MCF 10A (cell line): ENCODE data around the gene PTGES3L. TPM values are rescaled to one million over a fixed set of nuclear protein-coding genes. Genes with fewer than 3 reads are reported as not detected.
"Not testable (repeated sequence)": the region's sequence is repeated elsewhere in the genome, so short reads cannot be mapped to it uniquely, and the experiment has no call there.

Experiments
- BruUV-seq: library from RNA; stranded (reverse); fragments of 400-500 nt; replicated peaks from 2 replicates; lab custom pipeline; 2021; lab: Mats Ljungman, UMichigan
- CTCF ChIA-PET: fragments of 300-600 bp; sonication (Branson Sonifier 250); formaldehyde crosslinking; extraction: SDS; loops from one replicate; lab custom pipeline; 2021; ENCODE audit warnings: antibody characterized with exemption, inconsistent platforms; lab: Yijun Ruan, JAX
- POLR2A ChIA-PET: fragments of 300-600, 350-650 bp; sonication (Branson Sonifier 250); formaldehyde crosslinking; extraction: SDS; loops from one replicate; lab custom pipeline; 2020; ENCODE audit warnings: antibody characterized with exemption, inconsistent platforms; lab: Yijun Ruan, JAX
- DNase-seq: peaks from one replicate; pipeline ENCODE4 v3.0.0-alpha.2; 2018; ENCODE audit not compliant: unreplicated experiment
- H3K27ac Mint-ChIP-seq: one replicate; pipeline ENCODE4 v1.8.0; 2022; ENCODE audit warnings: mild to moderate bottlenecking, low read depth, mixed read lengths; ENCODE audit not compliant: unreplicated experiment
- H3K27me3 Mint-ChIP-seq: one replicate; pipeline ENCODE4 v1.8.0; 2022; ENCODE audit warnings: mixed read lengths; ENCODE audit not compliant: insufficient read depth, unreplicated experiment
- H3K36me3 Mint-ChIP-seq: one replicate; pipeline ENCODE4 v1.8.0; 2022; ENCODE audit warnings: mild to moderate bottlenecking, moderate library complexity, mixed read lengths; ENCODE audit not compliant: insufficient read depth, unreplicated experiment
- H3K4me1 Mint-ChIP-seq: one replicate; pipeline ENCODE4 v1.8.0; 2022; ENCODE audit warnings: mixed read lengths; ENCODE audit not compliant: insufficient read depth, unreplicated experiment
- H3K4me3 Mint-ChIP-seq: one replicate; pipeline ENCODE4 v1.8.0; 2022; ENCODE audit warnings: mild to moderate bottlenecking, moderate library complexity, mixed read lengths; ENCODE audit not compliant: unreplicated experiment
- H3K9me3 Mint-ChIP-seq: one replicate; pipeline ENCODE4 v1.8.0; 2022; ENCODE audit warnings: mixed read lengths; ENCODE audit not compliant: unreplicated experiment
- CTCF ChIP-seq: fragments of 200-600 bp; IDR thresholded peaks from one replicate; pipeline ENCODE4 v1.8.0; 2022; ENCODE audit warnings: antibody characterized with exemption, mild to moderate bottlenecking; ENCODE audit not compliant: unreplicated experiment
- intact Hi-C: fragments of 100-400 bp; cut with micrococcal nuclease; formaldehyde crosslinking; loops from 2 replicates; pipeline ENCODE4 v1.14.1; 2022
- total RNA-seq: library from RNA; stranded (reverse); gene quantifications from 2 replicates; pipeline ENCODE4 v1.2.3, GENCODE V29; 2022

PTGES3L gene
- total RNA-seq, 1 experiment from 2014 or later = 0.96 TPM

- intact Hi-C loops = no loop called here
- Mint-ChIP-seq H3K4me3 (no peak overlapping the region), H3K9me3 (no peaks in the 10 kb centered on the region), H3K4me1 (peaks cover 12% of the 10 kb centered on the region), H3K27ac (no peak overlapping the region), H3K27me3 (no peaks in the 10 kb centered on the region), H3K36me3 (peaks cover 85% of the 10 kb centered on the region)
- DNase-seq = no peak
- BruUV-seq = no TSS peak
- POLR2A ChIA-PET = interaction anchor here (0.6 to 7.1 kb wide), 3 partner anchors 12 to 413 kb away, joined by 3 to 47 read pairs (median 3); partner anchors contain the start of gene RPL27
- CTCF ChIA-PET = interaction anchor here (0.6 to 1.6 kb wide), 2 partner anchors 13 to 214 kb away, joined by 3 to 4 read pairs; partner anchors contain the start of gene RPL27
- no peak for TF ChIP-seq CTCF
Measured at GRCh38 chr17:42985225-42985624, 5.3 kb upstream of the PTGES3L start.

GRCh38 chr17:42982266-42982665 lies 2.4 kb upstream of the PTGES3L start:
- Mint-ChIP-seq H3K4me3 (peak overlapping the region; percentile 95), H3K9me3 (no peaks in the 10 kb centered on the region), H3K27ac (no peak overlapping the region), H3K4me1 (peaks cover 12% of the 10 kb centered on the region), H3K36me3 (peaks cover 56% of the 10 kb centered on the region), H3K27me3 (no peaks in the 10 kb centered on the region)
- no peak for TF ChIP-seq CTCF
- intact Hi-C loops = no loop called here
- POLR2A ChIA-PET = interaction anchor here (0.6 to 4.1 kb wide), 4 partner anchors 16 to 144 kb away, joined by 3 to 46 read pairs (median 8); partner anchors contain the start of genes AARSD1 and RPL27
- no peak for DNase-seq
- no TSS peak for BruUV-seq
- CTCF ChIA-PET = no interaction called here

GRCh38 chr17:42980766-42981397 lies 1.0 kb upstream of the PTGES3L start:
- BruUV-seq = TSS peak; percentile 39
- H3K4me3 Mint-ChIP-seq = peak overlapping the region; percentile 95
- peak overlapping the region; percentile 82 for H3K27ac Mint-ChIP-seq
- no peaks in the 10 kb centered on the region for H3K27me3 Mint-ChIP-seq
- TF ChIP-seq CTCF = peak; percentile 36
- peaks cover 12% of the 10 kb centered on the region for H3K4me1 Mint-ChIP-seq
- POLR2A ChIA-PET = interaction anchor here (0.6 to 4.1 kb wide), 10 partner anchors 10 to 426 kb away, joined by 3 to 46 read pairs (median 4); partner anchors contain the start of genes AARSD1, NBR1, PSME3 and RPL27
- H3K36me3 Mint-ChIP-seq = peaks cover 45% of the 10 kb centered on the region
- intact Hi-C loops = no loop called here
- peak; percentile 50 for DNase-seq
- H3K9me3 Mint-ChIP-seq = no peaks in the 10 kb centered on the region
- CTCF ChIA-PET = no interaction called here

- H3K36me3 Mint-ChIP-seq = peaks cover 40% of the 10 kb centered on the region
- BruUV-seq = no TSS peak
- TF ChIP-seq CTCF = no peak
- peak within 1 kb of the TSS; percentile 82 for H3K27ac Mint-ChIP-seq
- H3K4me3 Mint-ChIP-seq = peak within 1 kb of the TSS; percentile 95
- peaks cover 12% of the 10 kb centered on the region for H3K4me1 Mint-ChIP-seq
- no peaks in the 10 kb centered on the region for H3K27me3 Mint-ChIP-seq
- ChIA-PET CTCF (interaction anchor here (1.0 to 1.1 kb wide), 2 partner anchors 8 to 12 kb away, joined by 3 read pairs; no protein-coding TSS in a partner anchor), POLR2A (interaction anchor here (0.6 to 4.1 kb wide), 11 partner anchors 11 to 495 kb away, joined by 3 to 46 read pairs (median 4); partner anchors contain the start of genes AARSD1, NBR1, PSME3 and RPL27)
- intact Hi-C loops = no loop called here
- no peaks in the 10 kb centered on the region for H3K9me3 Mint-ChIP-seq
- DNase-seq = peak; percentile 86
Measured at GRCh38 chr17:42980274-42980765, 440 bp upstream of the PTGES3L start, which contains the start of gene RUNDC1. RUNDC1 (plus strand) TSS chr17:42980565; CDS start chr17:42980577, 12 bp downstream.

GRCh38 chr17:42975701-42976100 lies 4.2 kb downstream of the PTGES3L start:
- H3K9me3 Mint-ChIP-seq, BruUV-seq, H3K4me1 Mint-ChIP-seq, H3K27me3 Mint-ChIP-seq, intact Hi-C loops, H3K36me3 Mint-ChIP-seq, H3K4me3 Mint-ChIP-seq, DNase-seq: not testable (repeated sequence)
- H3K27ac Mint-ChIP-seq = peak overlapping the region; percentile 27
- ChIA-PET CTCF (interaction anchor here (0.6 kb wide), 1 partner anchor 139 kb away, joined by 3 read pairs; no protein-coding TSS in a partner anchor), POLR2A (interaction anchor here (0.7 to 1.0 kb wide), 4 partner anchors 11 to 203 kb away, joined by 3 to 5 read pairs (median 3); partner anchors contain the start of gene VPS25)
